ENCODE measurements around the gene PLXNA2. TPM values are rescaled to one million over a fixed set of nuclear protein-coding genes. Genes with fewer than 3 reads are reported as not detected.

Gene PLXNA2
- total RNA-seq, 1 experiment from 2014 or later = 21.1 TPM

GRCh38 chr1:207981976-207982375 lies 262.2 kb downstream of the PLXNA2 start:
- DNase-seq (ENCODE audit: low spot score) = peak; percentile 20

GRCh38 chr1:207978441-207978840 lies 265.7 kb downstream of the PLXNA2 start:
- DNase-seq (ENCODE audit: low spot score) = no peak

GRCh38 chr1:207977876-207978275 lies 266.3 kb downstream of the PLXNA2 start:
- DNase-seq (ENCODE audit: low spot score) = no peak

GRCh38 chr1:207973898-207974568 lies 270.2 kb downstream of the PLXNA2 start:
- DNase-seq (ENCODE audit: low spot score) = no peak

GRCh38 chr1:207972337-207972736 lies 271.8 kb downstream of the PLXNA2 start:
- DNase-seq (ENCODE audit: low spot score) = no peak

Small RNA genes lying within 50 kb of the gene (small RNA-seq; reads per million reads assigned to genes)
- gene AL606753.1 = not detected
